Activated T-helper 1 cell treated with anti-CD3 and anti-CD28 coated beads, Interleukin-12 subunit alpha, Interleukin-12 subunit beta, Interleukin-2, Interleukin-4 antibody, amounts not matched to agents 30 ng/mL and 10 ng/mL and 1 ng/mL, durations not matched to agents 14 hours and 24 hours and 36 hours (primary cell): ENCODE data around the gene B4GALT1. TPM values are rescaled to one million over a fixed set of nuclear protein-coding genes. Genes with fewer than 3 reads are reported as not detected.

Source experiments
- DNase-seq: peaks from one replicate; pipeline ENCODE4 v3.0.0; 2021; ENCODE audit warnings: low spot score
- H3K27ac Mint-ChIP-seq: one replicate; pipeline ENCODE4 v1.8.0; 2021; ENCODE audit warnings: mild to moderate bottlenecking, mixed read lengths
- H3K27me3 Mint-ChIP-seq: one replicate; pipeline ENCODE4 v1.8.0; 2022; ENCODE audit warnings: mild to moderate bottlenecking, moderate library complexity, mixed read lengths; ENCODE audit not compliant: insufficient read depth
- H3K36me3 Mint-ChIP-seq: one replicate; pipeline ENCODE4 v1.8.0; 2021; ENCODE audit warnings: low read depth, mixed read lengths
- H3K4me1 Mint-ChIP-seq: one replicate; pipeline ENCODE4 v1.8.0; 2021; ENCODE audit warnings: low read depth, mixed read lengths
- H3K4me3 Mint-ChIP-seq: one replicate; pipeline ENCODE4 v1.8.0; 2021; ENCODE audit warnings: mild to moderate bottlenecking, moderate library complexity, mixed read lengths
- H3K9me3 Mint-ChIP-seq: one replicate; pipeline ENCODE4 v1.8.0; 2021; ENCODE audit warnings: mixed read lengths
- intact Hi-C: fragments of 100-400 bp; cut with micrococcal nuclease; formaldehyde crosslinking; loops from one replicate; pipeline ENCODE4 v1.15.1; 2024
- total RNA-seq: library from RNA; stranded (reverse); gene quantifications from 2 replicates; pipeline ENCODE4 v1.2.3, GENCODE V29; 2022

Gene B4GALT1
- total RNA-seq, 1 donor from 2014 or later: 64.4 TPM

DNA sequence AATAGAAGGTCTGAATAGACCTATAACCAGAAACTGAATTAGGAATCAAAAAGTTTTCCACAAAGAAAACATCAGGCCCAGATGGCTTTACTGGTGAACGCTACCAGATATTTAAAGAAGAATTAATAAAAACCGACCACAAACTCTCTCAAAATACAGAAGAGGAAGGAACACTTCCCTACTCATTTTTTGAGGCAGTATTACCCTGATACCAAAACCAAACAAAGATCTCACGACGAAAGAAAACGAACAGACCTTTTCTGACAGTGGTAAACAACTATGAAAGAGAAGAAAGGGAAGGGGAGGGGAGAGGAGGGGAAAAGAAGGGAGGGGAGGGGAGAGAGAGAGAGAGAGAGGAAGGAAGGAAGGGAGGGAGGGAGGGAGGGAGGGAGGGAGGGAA, 13.5 kb downstream of the B4GALT1 start:
- no peaks in the 10 kb centered on the region for H3K9me3 Mint-ChIP-seq
- DNase-seq: no peak
- H3K36me3 Mint-ChIP-seq: peaks cover 17% of the 10 kb centered on the region
- H3K4me3 Mint-ChIP-seq: peak overlapping the region; percentile 23
- peaks cover 2% of the 10 kb centered on the region for H3K27me3 Mint-ChIP-seq
- H3K27ac Mint-ChIP-seq: peak overlapping the region; percentile 67
- intact Hi-C loops: loop anchor here (2.0 kb wide), 1 partner anchor 15 kb away; no protein-coding TSS in a partner anchor
- peaks cover 73% of the 10 kb centered on the region for H3K4me1 Mint-ChIP-seq

DNA sequence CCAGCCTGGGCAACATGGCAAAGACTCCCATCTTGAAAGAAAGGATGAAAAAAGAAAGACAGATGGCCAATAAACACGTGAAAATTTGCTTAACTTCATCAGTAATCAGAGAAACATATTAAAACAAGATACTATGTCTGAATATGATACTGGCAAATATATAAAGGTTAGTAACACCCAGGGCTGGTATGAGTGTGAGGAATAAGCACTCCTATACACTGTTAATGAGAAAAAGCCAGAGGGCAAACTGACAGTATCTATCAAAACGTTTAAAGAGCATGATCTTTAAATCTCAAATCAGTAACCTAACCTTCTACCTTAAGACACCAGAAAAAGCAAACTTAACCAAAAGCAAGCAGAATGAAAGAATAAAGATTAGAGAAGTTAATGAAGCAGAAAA, 14.1 kb downstream of the B4GALT1 start:
- H3K4me1 Mint-ChIP-seq: peaks cover 73% of the 10 kb centered on the region
- peak overlapping the region; percentile 23 for H3K4me3 Mint-ChIP-seq
- intact Hi-C loops: no loop called here
- H3K9me3 Mint-ChIP-seq: no peaks in the 10 kb centered on the region
- H3K36me3 Mint-ChIP-seq: peaks cover 13% of the 10 kb centered on the region
- H3K27ac Mint-ChIP-seq: peak overlapping the region; percentile 47
- no peak for DNase-seq
- H3K27me3 Mint-ChIP-seq: peaks cover 2% of the 10 kb centered on the region

DNA sequence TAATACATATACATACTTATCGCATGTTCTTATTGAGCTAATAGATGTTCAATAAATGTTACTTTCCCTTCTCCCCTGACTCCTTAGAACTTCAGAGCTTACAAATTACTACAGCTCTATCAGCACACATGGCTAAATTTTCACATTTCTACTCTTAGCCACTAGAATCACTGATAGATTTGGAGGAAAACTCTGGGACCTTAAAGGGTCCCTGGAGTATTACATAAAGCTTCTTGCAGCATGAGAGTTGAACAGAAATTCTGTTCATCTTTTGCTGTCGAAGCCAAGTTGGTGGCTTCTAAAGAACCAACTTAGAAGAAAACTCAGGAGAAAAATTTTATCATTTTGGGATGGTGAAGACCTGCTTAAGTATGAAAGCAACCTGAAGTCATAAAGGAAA, 15.5 kb downstream of the B4GALT1 start:
- Mint-ChIP-seq H3K4me1 (peaks cover 70% of the 10 kb centered on the region), H3K4me3 (no peak overlapping the region), H3K36me3 (peaks cover 20% of the 10 kb centered on the region), H3K9me3 (no peaks in the 10 kb centered on the region), H3K27ac (no peak overlapping the region), H3K27me3 (peaks cover 2% of the 10 kb centered on the region)
- intact Hi-C loops: loop anchor here (1.0 kb wide), 1 partner anchor 8 kb away; no protein-coding TSS in a partner anchor
- no peak for DNase-seq

- Mint-ChIP-seq H3K36me3 (peaks cover 20% of the 10 kb centered on the region), H3K4me1 (peaks cover 72% of the 10 kb centered on the region), H3K9me3 (no peaks in the 10 kb centered on the region), H3K4me3 (no peak overlapping the region), H3K27me3 (peaks cover 2% of the 10 kb centered on the region), H3K27ac (no peak overlapping the region)
- intact Hi-C loops: loop anchor here (1.0 kb wide), 1 partner anchor 8 kb away; no protein-coding TSS in a partner anchor
- no peak for DNase-seq
Measured at GRCh38 chr9:33151007-33151557, 16.1 kb downstream of the B4GALT1 start.

DNA sequence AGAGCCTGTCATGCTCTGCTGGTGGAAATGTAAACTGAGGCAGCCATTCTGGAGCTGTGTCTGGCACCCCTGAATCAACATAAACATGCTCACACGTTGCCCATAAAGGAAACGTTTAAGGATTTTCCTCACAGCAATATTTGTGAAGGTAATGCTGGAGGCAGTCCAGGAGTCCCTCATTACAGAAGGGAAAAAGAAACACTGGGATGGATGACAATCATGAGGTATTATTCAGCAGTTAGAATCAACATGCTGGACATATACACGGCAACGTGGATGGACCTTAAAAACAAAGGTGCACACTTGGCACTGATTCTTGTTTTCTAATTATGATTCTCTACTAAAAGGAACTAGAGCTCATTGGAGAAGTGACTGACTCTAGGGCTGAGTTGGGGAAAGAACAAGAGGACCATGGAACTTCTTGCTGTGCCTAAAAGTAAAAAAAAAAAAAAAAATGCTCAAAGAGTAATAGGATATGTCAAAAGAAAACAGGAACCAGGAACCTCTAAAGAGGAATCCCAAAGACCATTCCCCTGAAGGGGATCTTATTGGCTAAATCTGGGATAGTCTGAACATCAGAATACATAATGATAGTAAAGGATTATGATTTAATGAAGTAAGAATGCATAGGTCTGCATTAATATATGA, 18.6 kb downstream of the B4GALT1 start:
- H3K4me1 Mint-ChIP-seq: peaks cover 67% of the 10 kb centered on the region
- intact Hi-C loops: loop anchor here (10.0 kb wide), 1 partner anchor 56 kb away; no protein-coding TSS in a partner anchor

DNA sequence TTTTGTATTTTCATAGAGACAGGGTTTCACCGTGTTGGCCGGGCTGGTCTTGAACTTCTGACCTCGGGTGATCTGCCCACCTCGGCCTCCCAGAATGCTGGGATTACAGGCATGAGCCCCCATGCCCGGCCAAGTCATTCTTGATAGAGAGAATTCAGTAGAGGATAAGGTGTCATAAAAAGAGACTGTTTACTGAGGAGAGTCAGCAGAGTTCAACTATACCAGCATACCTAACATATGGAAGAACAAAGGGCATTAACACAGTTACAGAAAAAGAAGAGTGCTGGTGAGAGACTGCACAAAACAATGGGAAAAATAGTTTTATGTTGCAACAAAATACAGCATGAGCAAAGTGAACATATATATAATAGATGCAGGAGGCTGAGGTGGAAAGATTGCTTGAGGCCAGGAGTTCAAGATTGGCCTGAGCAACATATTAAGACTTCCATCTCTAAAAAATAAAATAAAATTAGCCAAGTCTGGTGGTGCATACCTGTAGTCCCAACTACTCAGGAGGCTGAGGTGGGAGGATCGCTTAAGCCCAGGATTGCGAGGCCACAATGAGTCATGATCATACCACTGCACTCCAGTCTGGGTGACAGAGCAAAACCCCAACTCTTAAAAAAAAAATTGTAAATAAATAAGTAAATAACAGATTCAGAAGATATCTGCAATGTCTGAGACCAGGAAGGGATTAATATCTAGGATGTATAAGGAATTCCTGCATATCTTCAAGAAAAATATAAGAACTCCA, 19.5 kb downstream of the B4GALT1 start:
- Mint-ChIP-seq H3K4me1 (peaks cover 65% of the 10 kb centered on the region), H3K36me3 (peaks cover 14% of the 10 kb centered on the region), H3K27me3 (peaks cover under 1% of the 10 kb centered on the region), H3K27ac (no peak overlapping the region), H3K4me3 (no peak overlapping the region), H3K9me3 (no peaks in the 10 kb centered on the region)
- intact Hi-C loops: loop anchor here (1.0 to 10.0 kb wide), 2 partner anchors 8 to 57 kb away; no protein-coding TSS in a partner anchor
- DNase-seq: no peak

More for the DNA sequence above, 18.6 kb downstream of the B4GALT1 start:
- Mint-ChIP-seq H3K4me3 (no peak overlapping the region), H3K27ac (no peak overlapping the region), H3K9me3 (no peaks in the 10 kb centered on the region), H3K36me3 (peaks cover 14% of the 10 kb centered on the region), H3K27me3 (peaks cover 2% of the 10 kb centered on the region)
- no peak for DNase-seq

- DNase-seq: no peak
- peaks cover 64% of the 10 kb centered on the region for H3K4me1 Mint-ChIP-seq
- H3K27me3 Mint-ChIP-seq: no peaks in the 10 kb centered on the region
- no peak overlapping the region for H3K4me3 Mint-ChIP-seq
- H3K36me3 Mint-ChIP-seq: peaks cover 14% of the 10 kb centered on the region
- intact Hi-C loops: loop anchor here (10.0 kb wide), 1 partner anchor 59 kb away; no protein-coding TSS in a partner anchor
- no peak overlapping the region for H3K27ac Mint-ChIP-seq
- H3K9me3 Mint-ChIP-seq: no peaks in the 10 kb centered on the region
Measured at GRCh38 chr9:33146298-33146697, 20.8 kb downstream of the B4GALT1 start.

DNA sequence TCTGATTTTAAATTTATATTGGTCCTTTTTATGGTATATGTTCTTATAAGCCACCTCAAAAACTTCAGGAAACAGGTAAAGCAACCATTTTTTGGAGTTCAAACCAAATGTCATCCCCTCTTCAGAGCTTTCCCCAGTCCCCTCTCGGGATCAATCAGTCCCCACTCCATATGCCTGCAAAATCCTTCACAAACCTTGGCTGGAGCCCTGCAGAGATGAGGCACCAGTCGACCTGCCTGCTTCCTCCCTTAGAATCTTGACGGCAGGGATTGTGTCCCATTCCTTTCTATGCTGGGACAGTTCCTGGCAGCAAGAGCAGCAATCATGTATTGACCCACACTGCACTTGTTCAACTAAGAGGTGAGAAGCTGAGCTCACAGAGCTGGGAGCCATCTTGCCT, 22.6 kb downstream of the B4GALT1 start:
- Mint-ChIP-seq H3K27me3 (no peaks in the 10 kb centered on the region), H3K9me3 (no peaks in the 10 kb centered on the region), H3K36me3 (peaks cover 16% of the 10 kb centered on the region), H3K4me1 (peaks cover 62% of the 10 kb centered on the region), H3K27ac (peak overlapping the region; percentile 53), H3K4me3 (peak overlapping the region; percentile 2)
- intact Hi-C loops: loop anchor here (5.0 to 10.0 kb wide), 2 partner anchors 37 to 60 kb away; no protein-coding TSS in a partner anchor
- DNase-seq: no peak

DNA sequence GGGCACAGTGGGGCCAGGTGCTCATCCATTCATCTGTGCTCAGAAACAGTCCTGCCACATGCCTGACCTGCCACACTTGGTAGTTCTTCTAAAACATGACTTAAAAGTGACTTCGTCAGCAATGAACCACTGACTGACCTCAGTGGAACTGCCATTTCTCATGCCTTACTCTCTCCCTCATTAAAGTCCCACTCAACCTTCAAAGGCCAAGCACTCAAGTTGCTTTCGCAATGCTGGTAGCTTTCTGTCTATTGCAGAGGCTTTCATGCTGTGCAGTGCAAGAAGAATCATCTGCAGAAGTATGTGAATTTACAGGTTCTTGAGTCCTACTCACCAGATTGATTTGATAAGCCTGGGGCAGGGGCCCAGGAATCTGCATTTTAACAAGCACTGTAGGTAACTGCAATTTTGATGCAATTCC, 23.9 kb downstream of the B4GALT1 start:
- no peaks in the 10 kb centered on the region for H3K27me3 Mint-ChIP-seq
- H3K4me1 Mint-ChIP-seq: peaks cover 68% of the 10 kb centered on the region
- intact Hi-C loops: loop anchor here (1.0 to 10.0 kb wide), 3 partner anchors 16 to 62 kb away; no protein-coding TSS in a partner anchor
- peak overlapping the region; percentile 15 for H3K27ac Mint-ChIP-seq
- H3K36me3 Mint-ChIP-seq: peaks cover 19% of the 10 kb centered on the region
- DNase-seq: no peak
- H3K4me3 Mint-ChIP-seq: peak overlapping the region; percentile 8
- H3K9me3 Mint-ChIP-seq: no peaks in the 10 kb centered on the region

GRCh38 chr9:33142535-33142934, 24.6 kb downstream of the B4GALT1 start:
- H3K4me1 Mint-ChIP-seq: peaks cover 70% of the 10 kb centered on the region
- H3K27ac Mint-ChIP-seq: peak overlapping the region; percentile 85
- H3K36me3 Mint-ChIP-seq: peaks cover 18% of the 10 kb centered on the region
- DNase-seq: no peak
- H3K9me3 Mint-ChIP-seq: no peaks in the 10 kb centered on the region
- H3K27me3 Mint-ChIP-seq: no peaks in the 10 kb centered on the region
- intact Hi-C loops: loop anchor here (5.0 to 10.0 kb wide), 2 partner anchors 35 to 62 kb away; no protein-coding TSS in a partner anchor
- peak overlapping the region; percentile 70 for H3K4me3 Mint-ChIP-seq

DNA sequence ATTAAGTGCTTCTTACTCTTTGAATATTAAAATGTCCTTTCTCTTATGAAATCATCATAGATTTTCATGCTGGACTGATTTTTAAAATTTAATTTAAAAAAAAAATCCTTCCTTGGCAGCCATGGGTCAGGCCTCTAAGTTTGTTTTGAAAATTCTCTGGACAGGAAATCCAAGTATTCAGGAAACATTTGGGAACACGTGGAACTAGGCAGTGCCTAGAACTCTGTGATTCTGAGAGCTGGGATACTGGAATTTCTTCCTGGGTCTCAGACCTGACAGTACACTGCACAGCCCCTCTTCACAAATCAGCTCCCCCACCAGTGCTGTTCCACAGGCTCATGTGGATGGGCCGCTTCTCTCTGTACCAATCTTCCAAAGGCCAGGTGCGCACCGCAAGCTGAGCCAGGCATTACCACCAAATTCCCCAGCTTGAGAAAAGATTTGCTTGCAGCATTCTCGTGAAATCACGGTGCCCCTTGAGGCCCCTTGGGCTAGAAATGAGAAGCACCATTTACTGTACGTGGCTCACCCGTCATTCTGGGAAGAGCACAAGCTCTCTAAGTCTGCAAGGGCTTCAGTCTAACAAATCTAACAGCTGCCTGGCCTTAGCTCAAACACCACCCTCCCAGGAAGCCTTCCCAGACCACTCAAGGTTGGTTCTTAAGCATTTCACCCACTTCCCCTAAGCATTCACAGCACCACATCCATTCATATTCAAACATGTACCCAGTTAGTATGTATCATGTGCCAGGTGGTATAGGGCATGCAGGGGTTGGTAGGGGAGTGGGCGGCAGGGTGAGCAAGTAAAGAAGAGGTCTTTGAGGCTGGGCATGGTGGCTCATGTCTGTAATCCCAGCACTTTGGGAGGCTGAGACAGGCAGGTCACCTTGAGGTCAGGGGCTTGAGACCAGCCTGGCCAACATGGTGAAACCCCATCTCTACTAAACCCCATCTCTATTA, 26.5 kb downstream of the B4GALT1 start:
- DNase-seq: no peak
- peak overlapping the region; percentile 64 for H3K27ac Mint-ChIP-seq
- H3K9me3 Mint-ChIP-seq: no peaks in the 10 kb centered on the region
- H3K27me3 Mint-ChIP-seq: no peaks in the 10 kb centered on the region
- peaks cover 16% of the 10 kb centered on the region for H3K36me3 Mint-ChIP-seq
- peaks cover 83% of the 10 kb centered on the region for H3K4me1 Mint-ChIP-seq
- intact Hi-C loops: loop anchor here (5.0 to 10.0 kb wide), 2 partner anchors 33 to 64 kb away; no protein-coding TSS in a partner anchor
- no peak overlapping the region for H3K4me3 Mint-ChIP-seq
